ENCODE data around the gene ADAMTSL3. TPM values are rescaled to one million over a fixed set of nuclear protein-coding genes. Genes with fewer than 3 reads are reported as not detected.

ADAMTSL3 gene
- polyA plus RNA-seq, 1 donor from 2014 or later: 0.51 TPM

DNA sequence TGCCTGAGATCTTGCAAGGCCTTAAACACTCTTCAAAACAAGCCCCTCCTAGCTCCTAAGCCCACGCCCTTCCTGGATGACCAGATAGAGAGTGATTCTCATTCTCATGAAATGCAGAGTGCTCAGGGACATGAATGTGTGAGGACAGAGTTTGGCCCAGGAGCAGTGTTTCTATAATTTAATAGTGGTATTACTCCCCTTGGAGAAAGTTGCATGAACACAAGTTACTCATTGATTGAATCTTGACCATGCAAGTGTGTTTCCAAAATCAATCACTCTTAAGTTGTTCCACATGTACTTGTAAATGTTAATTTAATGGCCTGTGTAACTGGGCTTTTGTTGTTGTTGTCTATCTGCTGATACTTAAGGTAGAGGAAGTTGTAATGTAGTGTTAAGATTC lies 181.6 kb downstream of the ADAMTSL3 start:
- Histone ChIP-seq H3K36me3 (ENCODE audit: insufficient read depth, low read length) (no peaks in the 10 kb centered on the region), H3K79me2 (replicated peaks; ENCODE audit: insufficient read depth, low read length) (no peaks in the 10 kb centered on the region), H4K20me1 (ENCODE audit: insufficient read depth) (no peaks in the 10 kb centered on the region), H3K9me3 (ENCODE audit: low read length) (no peaks in the 10 kb centered on the region), H3K27ac (ENCODE audit: low read length) (no peak overlapping the region), H3K4me3 (ENCODE audit: low read length) (no peak overlapping the region), H3K9me2 (ENCODE audit: insufficient read depth, low read length) (no peaks in the 10 kb centered on the region), H3K27me3 (ENCODE audit: insufficient read depth, low read depth, low read length) (no peaks in the 10 kb centered on the region), H3K9ac (ENCODE audit: low read length) (no peak overlapping the region), H3F3A (ENCODE audit: insufficient read depth, low read length, poor library complexity, severe bottlenecking) (no peaks in the 10 kb centered on the region), H3K4me2 (ENCODE audit: low read length) (no peak overlapping the region), H2AFZ (ENCODE audit: low read depth, low read length) (no peak overlapping the region)
- TF ChIP-seq SMC3 (conservative IDR thresholded peaks at IDR 0.05; ENCODE audit: poor library complexity) (no peak), MXI1 (conservative IDR thresholded peaks at IDR 0.05; ENCODE audit: poor library complexity, severe bottlenecking) (no peak), RAD21 (conservative IDR thresholded peaks at IDR 0.05) (no peak), POLR2AphosphoS5 (IDR thresholded peaks at IDR 0.05) (no peak), EZH2 (IDR thresholded peaks at IDR 0.05; ENCODE audit: borderline replicate concordance, insufficient read depth, low read length, poor library complexity, severe bottlenecking) (no peak), EP300 (conservative IDR thresholded peaks at IDR 0.05; ENCODE audit: poor library complexity, severe bottlenecking) (no peak), TAF1 (IDR thresholded peaks at IDR 0.05; ENCODE audit: low read depth) (no peak)
- TF ChIP-seq, protein P1, sequence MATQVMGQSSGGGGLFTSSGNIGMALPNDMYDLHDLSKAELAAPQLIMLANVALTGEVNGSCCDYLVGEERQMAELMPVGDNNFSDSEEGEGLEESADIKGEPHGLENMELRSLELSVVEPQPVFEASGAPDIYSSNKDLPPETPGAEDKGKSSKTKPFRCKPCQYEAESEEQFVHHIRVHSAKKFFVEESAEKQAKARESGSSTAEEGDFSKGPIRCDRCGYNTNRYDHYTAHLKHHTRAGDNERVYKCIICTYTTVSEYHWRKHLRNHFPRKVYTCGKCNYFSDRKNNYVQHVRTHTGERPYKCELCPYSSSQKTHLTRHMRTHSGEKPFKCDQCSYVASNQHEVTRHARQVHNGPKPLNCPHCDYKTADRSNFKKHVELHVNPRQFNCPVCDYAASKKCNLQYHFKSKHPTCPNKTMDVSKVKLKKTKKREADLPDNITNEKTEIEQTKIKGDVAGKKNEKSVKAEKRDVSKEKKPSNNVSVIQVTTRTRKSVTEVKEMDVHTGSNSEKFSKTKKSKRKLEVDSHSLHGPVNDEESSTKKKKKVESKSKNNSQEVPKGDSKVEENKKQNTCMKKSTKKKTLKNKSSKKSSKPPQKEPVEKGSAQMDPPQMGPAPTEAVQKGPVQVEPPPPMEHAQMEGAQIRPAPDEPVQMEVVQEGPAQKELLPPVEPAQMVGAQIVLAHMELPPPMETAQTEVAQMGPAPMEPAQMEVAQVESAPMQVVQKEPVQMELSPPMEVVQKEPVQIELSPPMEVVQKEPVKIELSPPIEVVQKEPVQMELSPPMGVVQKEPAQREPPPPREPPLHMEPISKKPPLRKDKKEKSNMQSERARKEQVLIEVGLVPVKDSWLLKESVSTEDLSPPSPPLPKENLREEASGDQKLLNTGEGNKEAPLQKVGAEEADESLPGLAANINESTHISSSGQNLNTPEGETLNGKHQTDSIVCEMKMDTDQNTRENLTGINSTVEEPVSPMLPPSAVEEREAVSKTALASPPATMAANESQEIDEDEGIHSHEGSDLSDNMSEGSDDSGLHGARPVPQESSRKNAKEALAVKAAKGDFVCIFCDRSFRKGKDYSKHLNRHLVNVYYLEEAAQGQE (IDR thresholded peaks at IDR 0.05; ENCODE audit: borderline replicate concordance): no peak
- TF ChIP-seq, protein P2, sequence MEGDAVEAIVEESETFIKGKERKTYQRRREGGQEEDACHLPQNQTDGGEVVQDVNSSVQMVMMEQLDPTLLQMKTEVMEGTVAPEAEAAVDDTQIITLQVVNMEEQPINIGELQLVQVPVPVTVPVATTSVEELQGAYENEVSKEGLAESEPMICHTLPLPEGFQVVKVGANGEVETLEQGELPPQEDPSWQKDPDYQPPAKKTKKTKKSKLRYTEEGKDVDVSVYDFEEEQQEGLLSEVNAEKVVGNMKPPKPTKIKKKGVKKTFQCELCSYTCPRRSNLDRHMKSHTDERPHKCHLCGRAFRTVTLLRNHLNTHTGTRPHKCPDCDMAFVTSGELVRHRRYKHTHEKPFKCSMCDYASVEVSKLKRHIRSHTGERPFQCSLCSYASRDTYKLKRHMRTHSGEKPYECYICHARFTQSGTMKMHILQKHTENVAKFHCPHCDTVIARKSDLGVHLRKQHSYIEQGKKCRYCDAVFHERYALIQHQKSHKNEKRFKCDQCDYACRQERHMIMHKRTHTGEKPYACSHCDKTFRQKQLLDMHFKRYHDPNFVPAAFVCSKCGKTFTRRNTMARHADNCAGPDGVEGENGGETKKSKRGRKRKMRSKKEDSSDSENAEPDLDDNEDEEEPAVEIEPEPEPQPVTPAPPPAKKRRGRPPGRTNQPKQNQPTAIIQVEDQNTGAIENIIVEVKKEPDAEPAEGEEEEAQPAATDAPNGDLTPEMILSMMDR (IDR thresholded peaks at IDR 0.05; ENCODE audit: poor library complexity, severe bottlenecking): no peak

DNA sequence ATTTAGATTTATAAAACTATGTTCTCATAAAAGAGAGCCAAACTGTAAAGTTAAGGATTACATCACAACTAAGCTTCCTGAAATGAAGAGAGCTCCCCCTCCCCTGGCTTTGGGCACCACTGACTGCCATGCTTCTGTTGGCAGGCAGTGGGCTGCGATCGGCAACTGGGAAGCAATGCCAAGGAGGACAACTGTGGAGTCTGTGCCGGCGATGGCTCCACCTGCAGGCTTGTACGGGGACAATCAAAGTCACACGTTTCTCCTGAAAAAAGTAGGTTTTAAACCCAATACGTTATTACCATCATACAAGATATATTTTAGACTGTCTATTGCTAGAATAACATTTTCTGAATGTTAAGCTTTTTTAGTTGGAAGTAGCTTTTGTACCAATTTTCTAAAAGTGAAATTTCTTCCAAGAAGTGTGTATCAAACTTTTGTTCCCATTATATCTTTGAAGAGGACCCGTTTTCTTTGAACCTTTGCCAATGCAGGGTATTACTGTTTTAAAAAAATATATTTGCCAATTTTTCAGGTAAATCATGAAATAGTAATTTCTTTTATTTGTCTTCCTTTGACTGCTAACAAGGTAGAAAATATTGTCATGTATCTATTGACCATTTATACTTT lies 184.1 kb downstream of the ADAMTSL3 start:
- Histone ChIP-seq H3K36me3 (ENCODE audit: insufficient read depth, low read length) (no peaks in the 10 kb centered on the region), H3K4me3 (ENCODE audit: low read length) (no peak overlapping the region), H2AFZ (ENCODE audit: low read depth, low read length) (no peak overlapping the region), H3K9me2 (ENCODE audit: insufficient read depth, low read length) (no peaks in the 10 kb centered on the region), H3F3A (ENCODE audit: insufficient read depth, low read length, poor library complexity, severe bottlenecking) (no peaks in the 10 kb centered on the region), H3K9ac (ENCODE audit: low read length) (no peak overlapping the region), H3K9me3 (ENCODE audit: low read length) (no peaks in the 10 kb centered on the region), H3K27ac (ENCODE audit: low read length) (no peak overlapping the region), H3K4me2 (ENCODE audit: low read length) (no peak overlapping the region), H3K79me2 (replicated peaks; ENCODE audit: insufficient read depth, low read length) (no peaks in the 10 kb centered on the region), H3K27me3 (ENCODE audit: insufficient read depth, low read depth, low read length) (no peaks in the 10 kb centered on the region), H4K20me1 (ENCODE audit: insufficient read depth) (no peaks in the 10 kb centered on the region)
- no peak for TF ChIP-seq MXI1 (conservative IDR thresholded peaks at IDR 0.05; ENCODE audit: poor library complexity, severe bottlenecking)
- TF ChIP-seq EZH2 (IDR thresholded peaks at IDR 0.05; ENCODE audit: borderline replicate concordance, insufficient read depth, low read length, poor library complexity, severe bottlenecking): no peak
- no peak for TF ChIP-seq POLR2AphosphoS5 (IDR thresholded peaks at IDR 0.05)
- TF ChIP-seq, protein P1 (IDR thresholded peaks at IDR 0.05; ENCODE audit: borderline replicate concordance): no peak
- peak; percentile 67 for TF ChIP-seq SMC3 (conservative IDR thresholded peaks at IDR 0.05; ENCODE audit: poor library complexity)
- no peak for TF ChIP-seq TAF1 (IDR thresholded peaks at IDR 0.05; ENCODE audit: low read depth)
- TF ChIP-seq EP300 (conservative IDR thresholded peaks at IDR 0.05; ENCODE audit: poor library complexity, severe bottlenecking): no peak
- TF ChIP-seq, protein P2 (IDR thresholded peaks at IDR 0.05; ENCODE audit: poor library complexity, severe bottlenecking): peak; percentile 57
- TF ChIP-seq RAD21 (conservative IDR thresholded peaks at IDR 0.05): peak; percentile 51

Data from neural cell (in vitro differentiated cells).